PC-9 (cell line): ENCODE measurements around the gene LINGO3.

Source experiments
- EZH2 ChIP-seq: fragments of 200-600 bp; sonication (generic); IDR thresholded peaks from 2 replicates; pipeline ENCODE4 v1.8.0; 2017; ENCODE audit warnings: antibody characterized with exemption, low read depth
- TF ChIP-seq, protein P1 (sequence below): fragments of 200-600 bp; sonication (generic); conservative IDR thresholded peaks from 2 replicates; pipeline ENCODE4 v1.6.1; 2017; ENCODE audit warnings: mixed run types, antibody characterized with exemption, mild to moderate bottlenecking, moderate library complexity

GRCh38 chr19:2319551-2319950, 11.6 kb upstream of the LINGO3 start:
- TF ChIP-seq, protein P1, sequence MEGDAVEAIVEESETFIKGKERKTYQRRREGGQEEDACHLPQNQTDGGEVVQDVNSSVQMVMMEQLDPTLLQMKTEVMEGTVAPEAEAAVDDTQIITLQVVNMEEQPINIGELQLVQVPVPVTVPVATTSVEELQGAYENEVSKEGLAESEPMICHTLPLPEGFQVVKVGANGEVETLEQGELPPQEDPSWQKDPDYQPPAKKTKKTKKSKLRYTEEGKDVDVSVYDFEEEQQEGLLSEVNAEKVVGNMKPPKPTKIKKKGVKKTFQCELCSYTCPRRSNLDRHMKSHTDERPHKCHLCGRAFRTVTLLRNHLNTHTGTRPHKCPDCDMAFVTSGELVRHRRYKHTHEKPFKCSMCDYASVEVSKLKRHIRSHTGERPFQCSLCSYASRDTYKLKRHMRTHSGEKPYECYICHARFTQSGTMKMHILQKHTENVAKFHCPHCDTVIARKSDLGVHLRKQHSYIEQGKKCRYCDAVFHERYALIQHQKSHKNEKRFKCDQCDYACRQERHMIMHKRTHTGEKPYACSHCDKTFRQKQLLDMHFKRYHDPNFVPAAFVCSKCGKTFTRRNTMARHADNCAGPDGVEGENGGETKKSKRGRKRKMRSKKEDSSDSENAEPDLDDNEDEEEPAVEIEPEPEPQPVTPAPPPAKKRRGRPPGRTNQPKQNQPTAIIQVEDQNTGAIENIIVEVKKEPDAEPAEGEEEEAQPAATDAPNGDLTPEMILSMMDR: no peak
- no peak for TF ChIP-seq EZH2
